Karpas-422 (cell line): Measurements from ENCODE around the gene NBEAL1. TPM values are rescaled to one million over a fixed set of nuclear protein-coding genes. Genes with fewer than 3 reads are reported as not detected.
"Not testable (repeated sequence)": the region's sequence is repeated elsewhere in the genome, so short reads cannot be mapped to it uniquely, and the experiment has no call there.

Experiments used
- DNase-seq: peaks from one replicate; pipeline ENCODE4 v3.0.0-alpha.2; 2015
- H2AFZ ChIP-seq: fragments of 200-600 bp; sonication (generic); 2 replicates; pipeline ENCODE4 v1.6.1; 2014; ENCODE audit warnings: antibody characterized with exemption, low read length, mixed read lengths
- H3K27ac ChIP-seq: fragments of 200-600 bp; sonication (generic); 2 replicates; pipeline ENCODE4 v1.5.1; 2014; ENCODE audit warnings: mild to moderate bottlenecking, low read length, moderate library complexity
- H3K27me3 ChIP-seq: fragments of 200-600 bp; sonication (generic); 2 replicates; pipeline ENCODE4 v1.6.1; 2014; ENCODE audit warnings: low read length, mixed read lengths
- H3K36me3 ChIP-seq: fragments of 200-600 bp; sonication (generic); 2 replicates; pipeline ENCODE4 v1.6.1; 2014; ENCODE audit warnings: low read length, mixed read lengths; ENCODE audit not compliant: insufficient read depth
- H3K4me1 ChIP-seq: fragments of 200-600 bp; sonication (generic); 2 replicates; pipeline ENCODE4 v1.6.1; 2014; ENCODE audit warnings: mild to moderate bottlenecking, low read length, mixed read lengths
- H3K4me2 ChIP-seq: fragments of 200-600 bp; sonication (generic); 2 replicates; pipeline ENCODE4 v1.6.1; 2014; ENCODE audit warnings: low read length, low read depth, mild to moderate bottlenecking; ENCODE audit not compliant: poor library complexity, severe bottlenecking
- H3K4me3 ChIP-seq: fragments of 200-600 bp; sonication (generic); 2 replicates; pipeline ENCODE4 v1.5.1; 2014; ENCODE audit warnings: mild to moderate bottlenecking, antibody characterized with exemption, low read length, mixed read lengths
- H3K79me2 ChIP-seq: fragments of 200-600 bp; sonication (generic); 2 replicates; pipeline ENCODE4 v1.6.1; 2014; ENCODE audit warnings: mild to moderate bottlenecking, low read length, mixed read lengths
- H3K9ac ChIP-seq: fragments of 200-600 bp; sonication (generic); 2 replicates; pipeline ENCODE4 v1.6.0; 2014; ENCODE audit warnings: low read length
- H3K9me2 ChIP-seq: fragments of 200-600 bp; sonication (generic), shearing (Covaris generic); replicated peaks from 2 replicates; pipeline ENCODE4 v1.6.0; 2014; ENCODE audit warnings: mild to moderate bottlenecking, low read length, moderate library complexity; ENCODE audit not compliant: insufficient read depth
- H3K9me3 ChIP-seq: fragments of 300-700, 200-600 bp; sonication (generic); 2 replicates; pipeline ENCODE4 v1.6.1; 2014; ENCODE audit warnings: low read length, mixed read lengths
- H4K20me1 ChIP-seq: fragments of 200-600 bp; sonication (generic); 2 replicates; pipeline ENCODE4 v1.6.1; 2014; ENCODE audit warnings: mild to moderate bottlenecking, antibody characterized with exemption, low read length, low read depth; ENCODE audit not compliant: insufficient read depth
- total RNA-seq: library from RNA; depleted of rRNA; stranded (reverse); fragments of >200 nt; shearing (Covaris generic); gene quantifications from 2 replicates; pipeline ENCODE4 v1.2.3, GENCODE V29; 2014; ENCODE audit warnings: low replicate concordance

The NBEAL1 gene
- total RNA-seq, 1 experiment from 2014 or later: 22.4 TPM

DNA sequence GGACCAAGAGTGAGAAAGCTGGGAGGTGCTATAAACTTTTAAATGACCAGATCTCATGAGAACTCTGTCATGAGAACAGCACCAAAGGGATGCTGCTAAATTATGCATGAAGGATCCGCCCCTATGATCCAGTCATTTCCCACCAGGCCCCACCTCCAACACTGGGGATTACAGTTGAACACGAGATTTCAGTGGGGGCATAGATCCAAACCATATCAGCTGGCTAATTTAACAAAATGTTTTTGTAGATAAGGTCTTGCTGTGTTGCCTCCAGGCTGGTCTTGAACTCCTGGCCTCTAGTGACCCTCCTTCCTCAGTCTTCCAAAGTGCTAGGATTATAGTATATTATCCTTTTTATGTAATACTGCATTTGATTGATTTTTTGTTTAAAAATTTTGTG lies 56.0 kb downstream of the NBEAL1 start:
- H3K36me3 ChIP-seq: 0 out of 2 replicates have a peak, but pooled peaks cover 4% of the 10 kb centered on the region
- no peak for DNase-seq
- no peak overlapping the region for H2AFZ ChIP-seq
- no peaks in the 10 kb centered on the region for H3K9me2 ChIP-seq
- H3K4me2 ChIP-seq: no peak overlapping the region
- no peaks in the 10 kb centered on the region for H3K9me3 ChIP-seq
- no peak overlapping the region for H3K4me3 ChIP-seq
- H3K4me1 ChIP-seq: no peaks in the 10 kb centered on the region
- no peaks in the 10 kb centered on the region for H4K20me1 ChIP-seq
- H3K79me2 ChIP-seq: no peaks in the 10 kb centered on the region
- H3K9ac ChIP-seq: no peak overlapping the region
- no peak overlapping the region for H3K27ac ChIP-seq
- no peaks in the 10 kb centered on the region for H3K27me3 ChIP-seq

DNA sequence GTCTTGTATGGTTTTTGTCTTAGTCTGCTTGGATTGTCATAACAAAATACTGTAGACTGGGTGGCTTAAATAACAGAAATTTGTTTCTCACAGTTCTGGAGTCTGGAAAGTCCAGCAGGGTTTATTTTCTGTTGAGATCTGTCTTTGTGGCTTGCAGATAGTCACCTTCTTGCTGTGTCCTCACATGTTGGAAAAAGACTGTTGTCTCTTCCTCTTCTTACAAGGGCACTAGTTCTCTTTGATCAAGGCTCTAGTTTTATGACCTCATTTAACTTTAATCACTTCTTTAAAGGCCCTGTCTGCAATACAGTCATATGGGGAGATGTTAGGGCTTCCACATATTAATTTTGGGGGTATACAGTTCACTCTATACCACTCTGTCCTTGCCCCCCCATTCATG lies 56.5 kb downstream of the NBEAL1 start:
- no peaks in the 10 kb centered on the region for H3K9me2 ChIP-seq
- no peaks in the 10 kb centered on the region for H3K36me3 ChIP-seq
- no peak overlapping the region for H3K27ac ChIP-seq
- DNase-seq: no peak
- H4K20me1 ChIP-seq: no peaks in the 10 kb centered on the region
- H3K9me3 ChIP-seq: no peaks in the 10 kb centered on the region
- no peak overlapping the region for H3K4me2 ChIP-seq
- no peaks in the 10 kb centered on the region for H3K79me2 ChIP-seq
- H2AFZ ChIP-seq: no peak overlapping the region
- H3K4me3 ChIP-seq: no peak overlapping the region
- no peaks in the 10 kb centered on the region for H3K4me1 ChIP-seq
- no peak overlapping the region for H3K9ac ChIP-seq
- no peaks in the 10 kb centered on the region for H3K27me3 ChIP-seq

DNA sequence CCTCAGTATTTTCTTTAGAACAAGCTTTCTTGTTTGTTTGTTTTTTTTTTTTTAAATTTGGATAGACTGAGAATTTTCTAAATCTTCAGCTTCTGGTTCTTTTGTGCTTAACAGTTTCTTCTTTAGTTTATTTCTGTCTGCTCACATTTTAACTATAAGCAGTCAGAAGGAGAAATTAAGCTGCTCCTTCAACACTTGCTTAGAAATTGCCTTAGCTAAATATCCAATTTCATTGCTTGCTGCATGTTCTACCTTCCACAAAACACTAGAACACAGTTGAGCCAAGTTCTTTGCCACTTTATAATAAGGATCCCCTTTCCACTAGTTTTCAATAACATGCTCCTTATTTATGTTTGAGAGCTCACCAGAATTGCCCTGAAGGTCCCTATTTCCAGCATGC lies 57.7 kb downstream of the NBEAL1 start:
- Histone ChIP-seq H3K4me1 (no peaks in the 10 kb centered on the region), H3K9ac (no peak overlapping the region), H3K27me3 (no peaks in the 10 kb centered on the region), H3K27ac (no peak overlapping the region), H4K20me1 (no peaks in the 10 kb centered on the region), H3K79me2 (no peaks in the 10 kb centered on the region), H2AFZ (no peak overlapping the region), H3K4me3 (no peak overlapping the region), H3K9me2 (no peaks in the 10 kb centered on the region), H3K4me2 (no peak overlapping the region), H3K36me3 (no peaks in the 10 kb centered on the region), H3K9me3 (no peaks in the 10 kb centered on the region)
- no peak for DNase-seq

DNA sequence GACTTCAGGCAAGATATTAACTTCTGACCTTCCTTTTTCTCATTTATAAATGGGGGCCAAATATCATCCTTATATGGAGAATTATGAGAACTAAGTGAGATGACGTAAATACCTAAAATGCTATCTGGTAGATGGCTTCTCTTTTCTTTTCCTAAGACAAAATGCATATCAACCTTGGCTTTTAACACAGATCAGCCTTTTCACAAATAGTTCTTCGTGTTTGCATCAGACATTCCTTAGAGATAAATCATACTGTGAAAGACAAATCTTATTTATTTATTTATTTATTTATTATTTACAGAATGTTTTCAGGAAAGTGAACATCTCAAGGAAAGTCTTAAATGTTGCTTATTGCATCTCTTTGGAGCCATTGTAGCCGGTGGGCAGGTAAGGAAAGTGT lies 62.8 kb downstream of the NBEAL1 start:
- Histone ChIP-seq H3K4me3 (no peak overlapping the region), H4K20me1 (no peaks in the 10 kb centered on the region), H3K9me3 (no peaks in the 10 kb centered on the region), H3K27me3 (no peaks in the 10 kb centered on the region), H3K9ac (no peak overlapping the region), H3K79me2 (no peaks in the 10 kb centered on the region), H3K4me2 (no peak overlapping the region), H3K36me3 (no peaks in the 10 kb centered on the region), H3K27ac (no peak overlapping the region), H3K9me2 (no peaks in the 10 kb centered on the region), H3K4me1 (no peaks in the 10 kb centered on the region), H2AFZ (no peak overlapping the region)
- no peak for DNase-seq

DNA sequence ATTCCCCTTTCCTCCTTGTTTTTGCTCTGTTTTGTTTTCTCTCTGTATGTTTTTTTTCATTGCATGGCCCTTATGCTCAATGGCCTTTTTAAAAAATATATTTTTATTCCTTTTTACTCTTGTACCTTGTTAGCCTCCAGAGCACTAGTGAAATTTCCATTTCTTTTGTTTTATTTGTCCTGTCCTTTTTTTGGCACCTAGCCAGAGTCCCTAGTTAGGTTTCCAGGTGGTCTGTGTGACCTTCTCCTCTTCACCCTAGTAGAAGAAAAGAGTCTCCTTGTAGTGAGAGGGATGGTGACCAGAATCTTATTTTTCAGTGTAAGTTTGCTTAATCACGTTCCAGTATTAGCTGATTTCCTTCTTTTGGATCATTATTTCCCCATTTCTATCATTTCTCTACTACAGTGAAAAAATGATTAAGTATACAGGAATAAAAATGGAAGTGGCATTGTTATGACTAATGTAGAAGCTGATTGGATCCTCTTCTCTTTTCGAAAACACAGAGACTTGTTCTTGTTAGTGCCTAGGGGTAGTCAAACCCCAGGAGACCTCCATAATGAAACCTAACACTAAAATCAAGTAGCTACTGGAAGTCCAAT lies 65.9 kb downstream of the NBEAL1 start:
- Histone ChIP-seq H3K4me2 (no peak overlapping the region), H4K20me1 (no peaks in the 10 kb centered on the region), H3K9me3 (no peaks in the 10 kb centered on the region), H3K79me2 (no peaks in the 10 kb centered on the region), H3K9ac (no peak overlapping the region), H3K36me3 (no peaks in the 10 kb centered on the region), H3K4me1 (no peaks in the 10 kb centered on the region), H3K27ac (no peak overlapping the region), H3K9me2 (no peaks in the 10 kb centered on the region), H3K4me3 (no peak overlapping the region), H2AFZ (no peak overlapping the region), H3K27me3 (no peaks in the 10 kb centered on the region)
- no peak for DNase-seq

DNA sequence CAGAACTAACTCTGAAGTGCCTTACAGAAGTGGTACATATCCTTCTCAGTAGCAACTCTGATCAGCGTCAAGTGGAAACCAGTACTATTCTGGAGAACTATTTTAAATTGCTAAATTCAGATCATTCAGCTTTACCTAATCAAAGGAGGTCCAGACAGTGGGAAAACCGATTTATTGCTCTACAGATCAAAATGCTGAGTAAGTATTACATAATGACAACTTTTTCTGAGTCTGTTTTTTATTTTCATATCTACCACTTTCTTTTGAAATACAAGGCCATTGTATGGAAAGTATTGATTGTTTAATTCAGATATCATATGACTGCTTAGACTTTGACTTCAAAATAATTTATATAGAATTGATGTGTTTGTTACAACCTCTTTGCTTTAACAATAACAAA lies 68.7 kb downstream of the NBEAL1 start:
- Histone ChIP-seq H3K4me2 (no peak overlapping the region), H3K9me2 (no peaks in the 10 kb centered on the region), H3K4me3 (no peak overlapping the region), H3K27ac (no peak overlapping the region), H3K9ac (no peak overlapping the region), H3K9me3 (no peaks in the 10 kb centered on the region), H3K36me3 (no peaks in the 10 kb centered on the region), H3K27me3 (no peaks in the 10 kb centered on the region), H2AFZ (no peak overlapping the region), H3K79me2 (no peaks in the 10 kb centered on the region), H4K20me1 (no peaks in the 10 kb centered on the region), H3K4me1 (no peaks in the 10 kb centered on the region)
- no peak for DNase-seq

DNA sequence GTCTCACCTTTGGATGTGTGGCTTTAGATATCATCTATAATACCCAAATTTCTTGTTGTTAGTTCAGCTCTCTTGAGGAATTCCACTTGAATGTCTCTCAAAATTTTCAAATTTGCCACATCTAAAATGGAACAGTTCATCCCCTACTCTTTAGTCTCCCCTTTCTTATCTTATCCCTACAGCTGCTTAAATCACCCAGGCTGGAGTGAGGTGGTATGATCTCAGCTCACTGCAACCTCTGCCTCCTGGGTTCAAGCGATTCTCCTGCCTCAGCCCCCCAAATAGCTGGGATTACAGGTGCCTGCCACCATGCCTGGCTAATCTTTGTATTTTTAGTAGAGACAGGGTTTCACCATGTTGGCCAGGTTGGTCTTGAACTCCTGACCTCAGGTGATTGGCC lies 71.7 kb downstream of the NBEAL1 start:
- not testable (repeated sequence) for H3K27me3 ChIP-seq, H3K36me3 ChIP-seq, H2AFZ ChIP-seq, H3K27ac ChIP-seq, H3K4me3 ChIP-seq, H3K9me3 ChIP-seq, H3K4me1 ChIP-seq, H3K9me2 ChIP-seq, DNase-seq, H3K79me2 ChIP-seq, H3K9ac ChIP-seq, H3K4me2 ChIP-seq, H4K20me1 ChIP-seq

DNA sequence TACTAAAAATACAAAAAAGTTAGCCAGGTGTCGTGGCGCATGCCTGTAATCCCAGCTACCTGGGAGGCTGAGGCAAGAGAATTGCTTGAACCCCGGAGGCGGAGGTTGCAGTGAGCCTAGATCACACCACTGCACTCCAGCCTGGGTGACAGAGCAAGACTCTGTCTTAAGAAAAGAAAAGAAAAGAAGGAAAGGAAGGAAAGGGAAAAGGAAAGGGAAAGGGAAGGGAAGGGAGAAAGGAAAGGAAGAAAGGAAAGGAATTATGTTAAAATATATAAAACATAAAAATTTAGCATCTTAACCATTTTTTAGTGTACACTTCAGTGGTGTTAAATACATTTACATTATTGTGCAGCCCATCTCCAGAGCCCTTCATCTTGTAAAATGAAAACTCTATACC lies 76.0 kb downstream of the NBEAL1 start:
- not testable (repeated sequence) for H4K20me1 ChIP-seq, H3K4me3 ChIP-seq, DNase-seq, H3K79me2 ChIP-seq, H3K9ac ChIP-seq, H3K4me1 ChIP-seq, H3K27me3 ChIP-seq, H3K9me2 ChIP-seq, H3K4me2 ChIP-seq, H3K9me3 ChIP-seq, H3K36me3 ChIP-seq, H2AFZ ChIP-seq, H3K27ac ChIP-seq

DNA sequence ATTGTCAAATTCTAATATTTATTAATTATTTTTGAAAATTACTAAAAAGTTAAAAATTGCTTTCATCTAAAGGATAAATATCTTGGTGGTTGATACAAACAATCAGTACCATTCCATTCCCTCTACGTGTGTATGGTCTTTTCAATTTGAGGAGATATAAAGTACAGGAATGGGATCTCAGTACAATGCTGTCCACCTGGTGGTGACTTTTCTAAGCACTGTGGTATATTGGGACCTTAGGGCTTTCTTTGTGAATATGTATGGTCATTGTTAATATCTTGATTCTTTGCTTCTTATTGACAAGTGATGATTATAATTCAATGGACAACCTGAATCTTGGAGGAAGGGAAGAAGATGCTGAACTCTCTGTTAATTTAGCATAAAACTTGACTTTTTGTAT lies 83.1 kb downstream of the NBEAL1 start:
- Histone ChIP-seq H3K27me3 (no peaks in the 10 kb centered on the region), H3K9me2 (no peaks in the 10 kb centered on the region), H3K36me3 (no peaks in the 10 kb centered on the region), H3K79me2 (no peaks in the 10 kb centered on the region), H3K9ac (no peak overlapping the region), H3K4me1 (no peaks in the 10 kb centered on the region), H3K4me3 (no peak overlapping the region), H3K4me2 (no peak overlapping the region), H4K20me1 (no peaks in the 10 kb centered on the region), H3K27ac (no peak overlapping the region), H2AFZ (no peak overlapping the region), H3K9me3 (no peaks in the 10 kb centered on the region)
- DNase-seq: peak; percentile 48
